GM18526 (cell line): Measurements from ENCODE around the gene ADRA2C.

Experiments used
- POLR2A ChIP-seq: IDR thresholded peaks from 3 replicates; pipeline ENCODE4 v1.6.1; 2011; ENCODE audit not compliant: insufficient read length; ENCODE audit errors: extremely low read depth

Gene ADRA2C

DNA sequence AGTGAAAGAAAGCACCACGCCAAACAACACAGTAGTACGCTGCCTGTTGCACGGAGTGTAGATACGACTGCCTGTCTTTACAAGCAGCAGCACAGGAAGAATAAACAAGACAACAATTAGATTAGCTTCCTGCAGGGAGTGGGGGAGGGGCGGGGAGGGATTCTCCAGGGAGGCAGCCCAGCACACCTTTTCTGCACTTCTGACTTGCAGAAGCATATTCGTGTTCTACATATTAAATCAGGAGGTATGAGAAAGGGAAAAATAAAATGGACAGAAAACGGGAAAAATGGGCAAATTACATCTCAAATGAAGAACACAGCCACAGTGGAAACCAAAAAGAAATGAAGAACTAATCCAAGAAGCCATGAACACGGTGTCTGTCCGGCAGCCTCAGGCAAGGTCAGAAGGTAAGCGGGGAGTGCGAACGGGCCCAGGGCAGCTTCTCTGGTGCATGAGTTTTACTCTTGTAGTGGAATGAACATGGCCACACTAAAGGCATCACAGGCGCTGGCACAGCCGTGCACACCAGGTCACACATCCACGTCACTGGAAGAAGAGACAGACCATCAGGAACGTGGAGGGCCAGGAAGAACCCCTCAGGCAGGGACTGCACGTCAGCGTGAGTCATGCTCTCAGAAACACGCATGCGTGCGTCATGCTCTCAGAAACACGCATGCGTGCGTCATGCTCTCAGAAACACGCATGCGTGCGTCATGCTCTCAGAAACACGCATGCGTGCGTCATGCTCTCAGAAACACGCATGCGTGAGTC lies 20.1 kb upstream of the ADRA2C start:
- no peak for TF ChIP-seq POLR2A

DNA sequence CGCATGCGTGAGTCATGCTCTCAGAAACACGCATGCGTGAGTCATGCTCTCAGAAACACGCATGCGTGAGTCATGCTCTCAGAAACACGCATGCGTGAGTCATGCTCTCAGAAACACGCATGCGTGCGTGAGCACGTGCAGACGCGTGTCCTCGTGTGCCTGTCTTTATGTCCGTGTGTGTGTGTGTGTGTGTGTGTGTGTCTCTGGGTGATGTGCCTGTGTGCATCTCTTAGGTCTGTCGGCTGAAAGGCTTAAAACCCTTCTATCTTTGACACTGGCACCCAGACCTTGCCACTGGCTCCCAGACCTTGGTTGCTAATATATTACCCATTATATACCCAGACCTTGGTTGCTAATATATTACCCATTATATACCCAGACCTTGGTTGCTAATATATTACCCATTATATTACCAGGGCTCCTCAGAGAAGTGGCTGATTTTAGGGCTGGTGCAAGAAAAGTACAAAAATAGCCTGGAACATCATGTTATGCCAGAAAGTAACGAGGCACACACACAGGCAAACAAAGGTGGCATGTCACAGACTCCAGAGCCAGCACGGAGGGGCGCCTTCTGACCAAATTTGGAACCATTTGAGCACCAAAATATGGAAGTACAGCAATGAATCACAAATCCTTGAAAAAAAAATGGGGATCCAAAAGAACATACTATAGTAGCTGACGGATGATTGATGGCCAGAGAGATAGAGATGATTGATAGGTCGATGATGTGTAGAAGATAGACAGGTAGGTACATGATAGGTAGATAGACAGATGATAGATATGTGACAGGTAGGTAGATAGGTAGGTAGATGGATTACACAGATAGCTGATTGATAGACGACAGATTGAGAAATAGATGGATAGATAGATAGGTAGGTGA lies 19.2 kb upstream of the ADRA2C start:
- no peak for TF ChIP-seq POLR2A

DNA sequence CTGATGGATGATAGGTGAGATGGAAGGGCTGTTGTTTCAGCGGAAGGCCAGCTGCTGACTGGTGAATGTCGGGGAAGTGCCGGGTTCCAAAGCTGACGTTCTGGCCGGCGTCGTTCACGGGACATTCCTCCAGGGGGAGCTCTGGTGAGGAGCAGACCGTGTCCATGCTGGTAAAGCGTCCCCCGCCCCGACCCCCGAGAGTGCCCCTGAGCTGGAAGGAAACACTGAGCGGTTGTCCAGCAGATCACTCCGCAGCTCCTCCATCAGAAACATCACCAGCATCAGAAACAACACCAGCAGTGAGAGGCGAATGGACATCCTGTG lies 18.6 kb upstream of the ADRA2C start:
- no peak for TF ChIP-seq POLR2A

GRCh38 chr4:3748136-3748898 lies 17.9 kb upstream of the ADRA2C start:
- TF ChIP-seq POLR2A, result no peak

GRCh38 chr4:3749081-3749480 lies 17.1 kb upstream of the ADRA2C start:
- TF ChIP-seq POLR2A, result no peak

- TF ChIP-seq POLR2A, result no peak
These were observed 15.9 kb upstream of the ADRA2C start for GRCh38 chr4:3750334-3750733.

DNA sequence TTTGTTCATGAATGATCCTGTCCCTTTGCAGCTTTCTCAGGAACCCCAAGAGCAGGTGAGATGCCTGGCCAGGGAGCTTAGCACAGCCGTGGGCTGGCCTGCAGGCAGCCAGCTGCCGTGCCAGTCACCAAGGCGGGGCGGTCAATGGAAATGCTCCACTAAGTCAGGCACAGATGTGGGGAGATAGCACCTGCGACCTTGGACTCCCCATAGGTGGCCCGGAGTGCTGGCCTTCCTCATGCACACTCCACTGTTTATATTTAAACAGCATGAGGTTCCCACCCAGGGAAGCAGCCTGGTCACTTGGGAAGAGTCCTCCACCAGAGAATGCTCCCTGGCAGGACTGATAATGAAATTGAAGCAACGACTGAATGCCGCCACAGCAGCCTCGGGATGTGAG lies 14.2 kb upstream of the ADRA2C start:
- no peak for TF ChIP-seq POLR2A

DNA sequence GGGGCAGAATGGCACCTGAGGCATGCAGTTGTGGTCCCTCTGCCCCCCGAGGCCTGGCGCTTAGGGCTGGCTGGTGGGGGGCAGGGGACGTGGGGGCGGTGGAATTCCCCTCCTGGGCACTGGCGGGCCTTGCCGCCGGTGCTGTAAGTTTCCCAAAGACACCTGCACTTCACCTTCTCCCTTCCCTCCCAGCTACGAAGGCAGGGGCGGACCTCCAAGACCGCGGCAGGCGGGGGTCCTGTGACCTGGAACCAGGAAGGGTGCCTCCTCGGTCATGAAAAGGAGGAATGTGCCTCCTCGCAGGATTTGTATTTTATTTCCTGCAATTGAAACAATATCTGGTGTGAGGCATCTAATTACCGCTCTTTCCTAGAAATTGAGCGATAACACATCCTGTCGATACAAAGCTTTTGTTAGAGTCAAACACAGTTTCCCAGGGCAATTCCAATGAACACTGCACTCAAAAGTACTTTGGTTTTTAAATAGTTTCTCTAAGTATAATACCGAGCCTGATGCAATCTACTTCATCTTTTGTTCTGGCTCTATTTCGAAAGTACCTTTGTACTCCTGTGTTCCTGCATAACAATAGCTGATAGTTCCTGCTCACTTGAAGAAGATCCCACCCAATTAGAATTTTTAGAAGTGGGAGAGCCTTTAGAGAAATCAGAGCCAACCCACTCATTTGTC lies 12.3 kb upstream of the ADRA2C start:
- TF ChIP-seq POLR2A, result no peak

DNA sequence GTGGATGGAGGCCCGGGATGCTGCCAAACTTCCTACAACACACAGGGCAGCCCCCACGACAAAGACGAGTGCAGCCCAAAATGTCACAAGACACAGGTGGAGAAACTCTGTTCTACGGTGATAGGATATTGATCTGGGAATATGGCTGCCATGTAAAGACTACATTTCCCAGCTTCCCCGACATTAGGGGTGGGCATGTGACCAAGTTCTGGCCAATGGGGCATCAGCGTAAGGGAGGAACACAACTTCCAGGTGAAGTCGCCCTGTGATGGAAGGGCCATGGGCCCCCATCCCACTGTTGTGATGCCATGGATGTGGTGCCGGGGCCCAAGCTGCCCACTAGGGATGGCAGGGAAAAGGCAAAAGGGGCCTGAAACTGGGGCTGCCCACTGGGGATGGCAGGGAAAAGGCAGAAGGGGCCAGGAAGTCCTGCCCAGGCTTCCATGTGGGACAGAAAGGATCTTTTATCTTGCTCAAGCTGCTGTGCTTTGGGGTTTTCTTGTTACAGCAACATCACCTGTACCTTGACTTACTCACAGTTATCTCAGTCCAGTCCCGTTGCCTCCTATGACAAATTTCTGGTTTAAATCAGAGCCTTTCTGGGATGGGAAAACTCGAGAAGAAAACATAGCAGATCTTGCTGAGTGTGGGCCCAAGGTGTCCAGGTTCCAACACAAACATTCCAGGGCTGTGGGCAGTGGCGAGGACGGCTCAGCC lies 9.7 kb upstream of the ADRA2C start:
- no peak for TF ChIP-seq POLR2A

DNA sequence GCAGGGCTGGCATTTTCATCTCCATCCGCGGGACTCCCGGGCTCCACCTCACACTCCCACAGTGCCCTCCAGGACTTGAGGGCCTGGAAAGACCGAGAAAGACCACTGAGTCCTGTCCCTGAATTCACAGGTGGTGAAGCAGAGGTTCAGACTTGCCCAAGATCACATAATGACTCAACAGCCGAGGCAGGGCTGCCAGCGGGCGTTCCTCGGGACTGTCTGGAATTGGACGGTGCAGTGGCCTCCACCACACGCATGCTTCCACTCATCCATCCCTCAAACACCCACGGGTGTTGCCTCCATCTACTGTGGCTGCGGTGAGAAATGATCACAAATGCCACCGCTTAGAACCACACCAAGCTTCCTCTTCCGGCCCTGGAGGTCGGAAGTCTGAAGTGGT lies 6.9 kb upstream of the ADRA2C start:
- TF ChIP-seq POLR2A, result no peak

DNA sequence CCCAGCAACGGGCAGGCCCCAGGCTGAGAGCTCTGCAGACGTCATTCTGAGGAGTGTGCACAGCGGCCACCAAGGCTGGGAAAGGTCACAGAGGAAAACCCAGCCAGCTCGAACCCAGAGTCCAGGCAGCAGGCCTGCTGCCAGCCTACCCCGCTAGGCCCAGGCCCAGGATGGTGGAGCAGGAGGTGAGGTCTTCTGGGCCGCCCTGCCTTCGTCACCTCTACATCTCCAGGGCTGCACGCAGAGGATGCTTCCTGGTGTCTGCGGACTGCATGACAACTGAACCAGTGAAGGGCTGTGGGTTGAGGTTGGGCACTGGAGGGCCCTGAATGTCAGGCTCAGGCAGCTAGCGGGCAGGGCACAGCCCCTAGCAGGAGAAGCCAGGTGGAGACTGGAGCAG lies 5.8 kb upstream of the ADRA2C start:
- no peak for TF ChIP-seq POLR2A

DNA sequence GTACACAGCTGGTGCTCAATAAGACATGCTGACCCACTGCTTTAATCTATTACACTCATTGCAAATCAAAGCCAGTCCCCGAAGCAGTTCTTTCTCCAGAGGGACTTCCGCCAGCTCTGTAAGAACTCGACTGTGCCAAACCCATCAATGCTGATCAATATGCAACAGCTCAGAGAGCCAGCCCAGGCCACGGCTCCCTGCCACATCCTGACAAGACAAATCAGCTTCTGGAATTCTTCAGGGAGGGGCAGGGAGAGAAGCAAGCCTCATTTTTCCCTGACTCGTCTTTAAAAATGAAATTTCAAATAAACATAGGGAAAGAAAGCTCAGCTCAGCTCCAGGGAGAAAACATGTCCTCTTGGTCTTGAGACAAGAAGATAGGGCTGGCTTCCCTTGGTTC lies 5.3 kb upstream of the ADRA2C start:
- TF ChIP-seq POLR2A, result no peak

DNA sequence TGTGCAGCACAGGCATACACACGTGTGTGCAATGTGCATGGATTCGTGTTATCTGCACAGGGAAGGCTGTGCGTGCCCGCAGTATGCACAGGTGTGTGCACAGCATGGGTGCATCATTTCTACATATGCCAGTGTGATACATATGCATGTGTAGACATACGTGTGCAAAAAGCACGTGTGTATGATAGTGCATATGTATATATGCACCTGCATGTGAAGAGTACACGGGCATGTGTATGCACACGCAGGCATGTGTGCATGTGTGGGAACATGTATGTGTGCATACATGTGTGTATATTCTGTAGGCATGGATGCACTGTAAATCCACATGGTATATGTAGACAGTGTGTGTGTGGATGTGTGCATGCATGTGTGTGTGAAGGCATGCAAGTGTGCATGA lies 3.9 kb upstream of the ADRA2C start:
- TF ChIP-seq POLR2A, result no peak

- no peak for TF ChIP-seq POLR2A
These were observed 3.2 kb upstream of the ADRA2C start for GRCh38 chr4:3762753-3763549.
